AG09319 (cell line): ENCODE measurements around the gene ZNF813.
"Not testable (repeated sequence)": the region's sequence is repeated elsewhere in the genome, so short reads cannot be mapped to it uniquely, and the experiment has no call there.

Experiments
- DNase-seq: peaks from one replicate; pipeline ENCODE4 v3.0.0-alpha.2; 2010; ENCODE audit warnings: low read depth; ENCODE audit errors: extremely low read depth
- CTCF ChIP-seq: IDR thresholded peaks from 2 replicates; pipeline ENCODE4 v1.5.1; 2011; ENCODE audit warnings: low read depth, mild to moderate bottlenecking, inconsistent platforms, low read length, moderate library complexity

The ZNF813 gene

GRCh38 chr19:53507523-53508442, 40.2 kb downstream of the ZNF813 start:
- DNase-seq: no peak
- no peak for TF ChIP-seq CTCF

GRCh38 chr19:53509443-53509842, 41.9 kb downstream of the ZNF813 start:
- no peak for DNase-seq
- TF ChIP-seq CTCF: no peak

- DNase-seq: no peak
- TF ChIP-seq CTCF: no peak
Measured at GRCh38 chr19:53509845-53510244, 42.3 kb downstream of the ZNF813 start.

GRCh38 chr19:53511357-53511756, 43.8 kb downstream of the ZNF813 start:
- TF ChIP-seq CTCF: no peak
- DNase-seq: no peak

- DNase-seq: peak; percentile 11
- peak; percentile 52 for TF ChIP-seq CTCF
Measured at GRCh38 chr19:53511933-53512374, 44.4 kb downstream of the ZNF813 start.

GRCh38 chr19:53515047-53515446, 47.5 kb downstream of the ZNF813 start:
- not testable (repeated sequence) for DNase-seq

GRCh38 chr19:53517114-53517741, 49.7 kb downstream of the ZNF813 start:
- no peak for DNase-seq
- TF ChIP-seq CTCF: no peak
